Measurements from ENCODE around the gene ABLIM2.

DNA sequence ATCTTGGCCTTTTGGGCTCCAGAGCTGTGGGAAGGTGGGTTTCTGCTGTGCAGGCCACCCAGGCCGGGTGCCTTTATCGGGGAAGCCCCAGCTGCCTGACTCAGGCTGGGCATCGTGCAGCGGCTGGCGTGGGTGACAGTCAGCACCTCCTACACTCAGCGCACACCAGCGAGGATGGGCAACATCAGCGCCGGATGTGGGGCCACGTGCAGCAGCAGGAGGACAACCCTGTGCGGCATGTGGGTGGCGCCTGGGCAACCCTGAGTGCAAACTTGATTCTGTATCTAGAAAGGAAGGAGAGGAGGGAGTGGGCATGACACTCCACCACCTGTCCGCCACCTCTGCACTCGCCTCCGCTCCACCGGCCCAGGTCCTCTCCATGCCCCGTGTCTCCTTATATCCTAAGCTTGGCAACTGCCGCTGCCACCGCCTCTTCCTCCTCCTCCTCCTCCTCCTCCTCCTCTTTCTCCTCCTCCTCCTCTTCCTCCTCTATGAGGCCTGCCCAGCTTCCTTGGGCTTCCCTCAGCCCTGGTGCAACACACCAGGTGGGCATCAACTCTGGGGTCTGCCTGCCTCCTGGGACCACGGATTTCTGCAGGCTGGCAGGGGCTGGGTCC, 111.6 kb downstream of the ABLIM2 start:
- TF ChIP-seq, protein P1, sequence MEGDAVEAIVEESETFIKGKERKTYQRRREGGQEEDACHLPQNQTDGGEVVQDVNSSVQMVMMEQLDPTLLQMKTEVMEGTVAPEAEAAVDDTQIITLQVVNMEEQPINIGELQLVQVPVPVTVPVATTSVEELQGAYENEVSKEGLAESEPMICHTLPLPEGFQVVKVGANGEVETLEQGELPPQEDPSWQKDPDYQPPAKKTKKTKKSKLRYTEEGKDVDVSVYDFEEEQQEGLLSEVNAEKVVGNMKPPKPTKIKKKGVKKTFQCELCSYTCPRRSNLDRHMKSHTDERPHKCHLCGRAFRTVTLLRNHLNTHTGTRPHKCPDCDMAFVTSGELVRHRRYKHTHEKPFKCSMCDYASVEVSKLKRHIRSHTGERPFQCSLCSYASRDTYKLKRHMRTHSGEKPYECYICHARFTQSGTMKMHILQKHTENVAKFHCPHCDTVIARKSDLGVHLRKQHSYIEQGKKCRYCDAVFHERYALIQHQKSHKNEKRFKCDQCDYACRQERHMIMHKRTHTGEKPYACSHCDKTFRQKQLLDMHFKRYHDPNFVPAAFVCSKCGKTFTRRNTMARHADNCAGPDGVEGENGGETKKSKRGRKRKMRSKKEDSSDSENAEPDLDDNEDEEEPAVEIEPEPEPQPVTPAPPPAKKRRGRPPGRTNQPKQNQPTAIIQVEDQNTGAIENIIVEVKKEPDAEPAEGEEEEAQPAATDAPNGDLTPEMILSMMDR (IDR thresholded peaks at IDR 0.05 in 4 of 5, conservative IDR thresholded peaks at IDR 0.05 in 1 of 5) = no peak
- no peak for TF ChIP-seq POLR2A (IDR thresholded peaks at IDR 0.05)

All from gastrocnemius medialis (tissue), 4 donors.